HG03469 (cell line): ENCODE results near the gene TFEB.

Experiments used
- ATAC-seq: cut with Tn5 transposase; IDR thresholded peaks from one replicate; pipeline ENCODE4 v1.9.1; 2021; ENCODE audit warnings: mild to moderate bottlenecking, moderate library complexity, moderate number of reproducible peaks; ENCODE audit not compliant: unreplicated experiment

The TFEB gene

GRCh38 chr6:41707565-41708200 is 27.7 kb downstream of the TFEB start:
- ATAC-seq, result no peak

GRCh38 chr6:41706876-41707564 is 28.4 kb downstream of the TFEB start:
- no peak for ATAC-seq

GRCh38 chr6:41705996-41706835 is 29.2 kb downstream of the TFEB start:
- ATAC-seq, result peak; percentile 32

- no peak for ATAC-seq
Measured at GRCh38 chr6:41705311-41705995, 30.0 kb downstream of the TFEB start.

GRCh38 chr6:41704656-41705310 is 30.6 kb downstream of the TFEB start:
- ATAC-seq, result no peak

DNA sequence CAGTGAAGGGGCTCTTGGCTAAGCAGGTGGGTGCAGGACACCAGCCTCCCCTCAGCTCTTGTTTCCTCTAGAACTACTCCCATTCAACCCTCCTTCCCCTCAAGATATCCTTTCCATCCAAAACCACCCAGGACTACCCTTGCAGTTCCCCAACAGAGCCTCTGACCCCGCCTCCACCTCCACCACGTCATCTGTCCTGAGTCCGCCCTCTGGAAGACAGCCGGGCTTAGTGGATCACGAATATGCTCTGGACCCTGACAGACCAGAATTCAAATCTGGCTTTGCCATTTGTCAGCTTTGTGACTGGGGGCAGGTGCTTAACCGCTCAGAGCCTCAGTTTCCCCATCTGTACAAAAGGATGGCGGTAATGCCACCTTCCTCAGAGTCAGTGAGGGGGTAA is 31.4 kb downstream of the TFEB start:
- no peak for ATAC-seq

GRCh38 chr6:41702771-41703494 is 32.5 kb downstream of the TFEB start:
- no peak for ATAC-seq

DNA sequence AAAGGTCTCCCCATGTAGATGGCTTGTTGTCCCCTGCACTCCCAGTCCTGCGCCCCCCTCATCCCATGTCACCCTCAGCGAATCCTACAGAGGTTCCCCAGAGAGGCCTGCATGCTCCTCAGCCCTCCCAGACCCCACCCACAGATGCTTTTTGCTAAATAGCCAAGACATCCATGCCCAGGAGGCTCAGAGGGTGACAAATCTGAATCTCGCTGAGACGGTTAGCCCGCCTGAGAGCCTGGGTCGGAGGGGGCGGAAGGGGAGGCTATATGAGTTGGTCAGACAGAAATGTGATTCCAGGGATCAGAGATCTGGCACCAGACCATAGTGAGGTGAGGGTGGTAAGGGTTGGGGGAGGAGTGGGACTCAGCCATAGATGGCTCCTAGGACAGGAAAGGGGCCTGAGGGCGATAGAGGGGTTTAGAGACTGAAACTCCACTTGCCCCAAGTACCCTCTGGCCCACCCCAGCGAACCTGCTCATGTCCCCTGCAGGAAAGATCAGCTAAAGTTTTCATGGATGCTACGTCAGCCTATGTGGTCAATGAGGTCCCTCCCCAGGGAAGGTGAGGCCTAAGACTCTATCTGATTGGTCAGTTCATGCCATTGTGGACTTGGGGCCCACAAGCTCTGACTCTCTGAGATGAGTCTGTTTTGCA is 33.2 kb downstream of the TFEB start:
- ATAC-seq, result no peak

DNA sequence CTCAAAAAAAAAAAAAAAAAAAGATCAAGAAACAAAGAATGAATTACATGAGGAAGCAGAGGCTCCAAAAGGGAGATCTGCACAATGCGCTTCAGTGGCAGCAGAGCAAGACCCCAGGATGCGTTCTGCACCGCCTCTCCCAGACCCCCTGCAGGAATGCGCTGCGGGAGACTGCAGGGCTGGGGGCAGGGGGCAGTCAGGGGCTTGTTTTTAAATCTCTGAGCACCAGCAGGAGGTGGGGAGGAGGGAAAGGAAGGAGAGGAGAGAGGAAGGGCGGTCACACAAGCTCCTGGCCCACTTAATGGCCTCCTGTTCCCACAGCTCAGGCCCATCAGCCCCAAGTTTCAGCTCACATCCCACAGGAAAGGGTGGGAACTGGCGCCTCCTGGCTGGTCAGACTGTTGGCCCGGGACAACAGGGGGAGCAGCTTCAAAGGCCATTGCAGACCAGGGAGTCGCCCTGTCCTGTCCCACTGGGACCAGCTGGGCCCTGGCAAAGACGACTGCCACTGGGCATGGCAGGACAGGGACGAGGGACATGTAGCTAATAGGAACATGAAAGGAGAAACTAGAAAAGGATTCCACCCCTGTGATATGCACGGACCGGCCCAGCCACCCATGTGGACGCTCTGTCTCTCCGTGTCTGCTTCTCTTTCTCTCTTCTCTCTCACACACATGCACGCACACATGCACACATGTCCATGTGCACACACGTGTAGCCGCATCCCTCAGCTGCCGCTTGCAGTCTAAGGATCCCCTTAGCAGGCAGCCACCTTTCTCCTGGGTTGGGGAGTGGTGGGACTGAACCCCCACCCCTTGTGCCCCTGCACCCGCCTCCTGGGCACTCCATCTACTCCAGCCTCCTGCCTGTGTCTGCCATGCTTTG is 34.7 kb downstream of the TFEB start:
- no peak for ATAC-seq

DNA sequence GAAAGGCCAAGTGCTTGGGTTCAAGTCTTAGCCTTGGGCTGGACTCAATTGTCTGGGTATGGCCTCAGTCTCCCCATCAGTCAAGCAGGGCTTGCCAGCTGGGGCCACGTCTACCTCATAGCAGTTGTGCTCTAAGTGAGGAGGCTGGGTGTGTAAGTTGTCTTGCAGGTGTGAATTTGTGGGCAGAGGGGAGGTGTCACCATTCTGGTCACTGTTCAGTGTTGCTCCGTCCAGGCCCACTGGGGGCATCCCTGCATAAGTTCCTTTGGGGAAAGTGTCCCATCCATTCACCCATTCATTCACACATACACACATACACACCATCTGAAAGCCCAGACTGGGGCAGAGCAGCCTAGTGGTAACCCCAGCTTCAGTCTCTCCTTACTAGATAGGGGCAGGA is 36.3 kb downstream of the TFEB start:
- ATAC-seq, result no peak

DNA sequence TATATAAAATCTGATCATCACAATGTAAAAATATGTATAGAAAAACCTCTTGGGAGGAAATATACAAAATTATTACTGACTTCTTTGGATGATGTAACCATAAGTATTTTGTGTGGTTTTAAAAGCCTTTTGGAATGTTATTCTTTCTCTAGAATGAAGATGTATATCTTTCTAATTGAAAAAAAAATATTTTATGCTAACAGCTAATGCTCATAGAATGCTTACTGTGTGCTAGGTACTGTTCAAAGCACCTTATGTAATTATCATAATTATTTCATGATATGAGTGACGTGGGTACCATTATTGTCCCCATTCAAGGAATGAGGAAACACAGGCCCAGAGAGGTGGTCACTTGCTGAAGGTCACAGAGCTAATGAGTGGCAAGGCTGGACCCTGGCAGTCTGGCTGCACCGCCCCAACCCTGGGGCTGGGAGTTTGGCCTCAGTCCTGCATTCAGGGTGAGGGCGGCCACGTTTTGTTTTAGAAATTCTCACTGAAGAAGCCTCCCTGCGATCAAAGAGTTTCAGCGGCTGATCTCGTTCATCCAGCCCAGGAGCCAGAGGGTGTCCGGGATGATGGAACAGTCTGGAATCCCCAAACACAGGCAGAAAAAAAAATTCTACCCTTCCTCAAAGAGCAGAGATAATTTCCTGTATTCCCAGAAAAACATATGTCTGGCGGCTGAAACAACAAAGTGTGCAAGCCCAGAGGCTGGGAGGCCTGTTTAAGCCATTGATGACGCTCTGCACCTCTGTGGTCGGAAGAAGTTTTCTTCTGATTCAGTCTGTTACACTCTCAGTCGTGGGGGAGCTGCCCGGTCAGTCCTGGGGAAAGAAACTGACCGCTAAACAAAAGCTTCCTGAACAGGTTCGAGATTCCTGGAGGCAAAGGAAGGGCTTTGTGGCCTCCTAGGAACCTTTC is 37.3 kb downstream of the TFEB start:
- ATAC-seq, result no peak

DNA sequence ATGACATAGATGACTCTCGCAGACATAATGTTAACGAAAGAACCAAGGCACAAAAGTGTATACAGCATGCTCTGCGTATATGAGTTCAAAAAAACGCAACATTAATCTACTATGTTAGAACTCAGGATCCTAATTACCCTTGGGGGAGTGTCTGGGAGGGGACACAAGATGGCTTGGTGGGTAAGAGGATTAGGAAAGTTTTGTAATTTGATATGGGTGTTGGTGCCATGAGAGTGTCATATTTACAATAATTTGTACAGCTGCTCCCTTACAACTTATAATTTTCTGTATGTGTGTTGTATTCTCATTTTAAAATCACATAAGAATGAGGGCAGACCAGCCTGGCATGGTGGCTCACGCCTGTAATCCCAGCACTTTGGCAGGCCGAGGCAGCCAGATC is 38.6 kb downstream of the TFEB start:
- no peak for ATAC-seq

- no peak for ATAC-seq
Measured at GRCh38 chr6:41695825-41696224, 39.6 kb downstream of the TFEB start.

GRCh38 chr6:41694815-41695526 is 40.4 kb downstream of the TFEB start:
- no peak for ATAC-seq

- no peak for ATAC-seq
Measured at GRCh38 chr6:41693281-41694240, 41.8 kb downstream of the TFEB start.

GRCh38 chr6:41692730-41693129 is 42.7 kb downstream of the TFEB start:
- no peak for ATAC-seq
